WERI-Rb-1 (cell line): ENCODE measurements around the gene COL4A6.

Source experiments
- DNase-seq: peaks from one replicate; pipeline ENCODE4 v3.0.0-alpha.2; 2020
- H3K27ac ChIP-seq: fragments of 250-450 bp; sonication (Bioruptor Pico); 2 replicates; pipeline ENCODE4 v1.5.1; 2020; ENCODE audit warnings: mild to moderate bottlenecking, moderate library complexity
- H3K27me3 ChIP-seq: fragments of 250-450 bp; sonication (Bioruptor Pico); 2 replicates; pipeline ENCODE4 v1.5.1; 2021; ENCODE audit warnings: mild to moderate bottlenecking, low read depth, moderate library complexity; ENCODE audit not compliant: insufficient read depth, severe bottlenecking
- H3K36me3 ChIP-seq: fragments of 250-450 bp; sonication (Bioruptor Pico); 2 replicates; pipeline ENCODE4 v1.5.1; 2020; ENCODE audit warnings: mild to moderate bottlenecking, moderate library complexity
- H3K4me3 ChIP-seq: 2 replicates; pipeline ENCODE4 v1.5.1; 2011; ENCODE audit warnings: low read depth, mild to moderate bottlenecking, control low read depth, low read length
- H3K9me3 ChIP-seq: fragments of 250-450 bp; sonication (Bioruptor Pico); 2 replicates; pipeline ENCODE4 v1.5.1; 2021; ENCODE audit warnings: mild to moderate bottlenecking, moderate library complexity; ENCODE audit not compliant: severe bottlenecking
- CTCF ChIP-seq: IDR thresholded peaks from 2 replicates; pipeline ENCODE4 v1.5.1; 2011; ENCODE audit warnings: low read depth, mild to moderate bottlenecking, control low read depth, inconsistent platforms, low read length

COL4A6 gene

DNA sequence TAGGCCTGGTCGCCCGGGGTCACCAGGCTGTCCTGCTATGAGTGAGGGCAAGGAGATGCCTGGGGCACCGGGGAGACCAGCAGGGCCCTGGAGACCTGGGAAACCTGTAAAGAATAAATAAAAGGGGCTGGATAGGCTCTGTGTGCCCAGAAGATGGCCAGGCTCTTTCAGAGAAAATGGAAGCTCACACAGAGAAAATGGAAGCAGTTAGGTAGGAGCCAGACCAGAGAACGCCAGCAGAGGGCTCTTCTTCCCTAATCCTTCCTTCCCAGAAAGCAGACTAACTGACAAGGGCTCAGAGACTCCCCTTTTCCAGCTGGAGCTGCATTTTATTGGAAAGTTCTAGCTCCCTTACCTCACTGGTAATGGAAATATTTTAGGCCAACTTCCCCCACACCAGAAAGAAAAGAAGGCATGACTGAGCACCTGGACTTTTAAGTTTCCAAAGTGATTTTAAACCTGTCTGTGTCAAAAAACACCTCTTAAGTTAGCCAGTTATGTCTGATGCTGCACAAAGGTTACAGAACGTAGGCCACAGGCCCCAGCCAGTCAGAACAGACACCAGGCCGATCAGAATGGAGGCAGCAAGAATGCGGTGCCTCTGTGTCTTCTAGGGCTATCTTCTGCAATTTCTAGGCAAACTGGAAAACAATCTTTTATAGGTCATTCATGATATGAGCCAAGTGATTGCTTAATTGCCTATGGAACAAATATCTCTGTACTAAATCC, 272.7 kb downstream of the COL4A6 start:
- Histone ChIP-seq H3K27me3 (peaks cover 48% of the 10 kb centered on the region), H3K4me3 (no peak overlapping the region), H3K27ac (no peak overlapping the region), H3K9me3 (no peaks in the 10 kb centered on the region), H3K36me3 (no peaks in the 10 kb centered on the region)
- TF ChIP-seq CTCF: peak; percentile 66
- DNase-seq: peak; percentile 10

DNA sequence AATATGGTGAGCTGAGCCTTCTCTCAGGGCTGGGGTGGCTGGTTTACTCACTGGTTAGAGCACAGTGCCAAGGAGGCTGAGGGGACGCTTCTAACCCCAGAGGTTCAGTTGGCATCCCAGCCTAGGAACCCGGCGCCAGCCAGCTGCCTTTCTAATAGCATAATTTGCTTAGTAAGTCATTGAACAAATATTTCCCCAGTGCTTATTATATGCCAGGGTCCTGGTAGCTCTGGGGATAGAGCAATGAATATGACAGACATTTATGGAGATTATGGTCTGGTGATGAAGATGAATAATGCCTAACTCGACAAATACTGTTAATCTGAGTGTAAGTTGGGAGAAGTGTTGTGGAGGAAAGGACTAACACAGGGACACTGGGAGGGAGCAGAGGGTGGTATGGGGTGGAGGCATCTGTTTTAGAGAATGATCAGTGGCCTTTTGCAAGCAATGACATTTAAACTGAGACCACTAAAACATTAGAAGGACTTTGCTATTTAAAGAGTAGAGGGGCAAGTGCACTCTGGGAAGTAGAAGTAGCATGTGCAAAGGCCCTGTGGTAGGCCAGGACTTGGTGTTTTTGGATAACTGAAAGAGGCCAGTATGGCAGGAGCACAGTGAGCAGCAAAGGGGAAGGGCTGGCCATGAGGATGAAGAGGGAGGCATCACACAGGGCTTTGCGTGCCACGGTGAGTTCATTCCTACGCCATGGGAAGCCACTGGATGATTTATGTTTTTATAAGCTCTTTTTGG, 274.7 kb downstream of the COL4A6 start:
- TF ChIP-seq CTCF: no peak
- peaks cover 38% of the 10 kb centered on the region for H3K27me3 ChIP-seq
- no peaks in the 10 kb centered on the region for H3K9me3 ChIP-seq
- H3K4me3 ChIP-seq: no peak overlapping the region
- DNase-seq: no peak
- no peaks in the 10 kb centered on the region for H3K36me3 ChIP-seq
- H3K27ac ChIP-seq: no peak overlapping the region

DNA sequence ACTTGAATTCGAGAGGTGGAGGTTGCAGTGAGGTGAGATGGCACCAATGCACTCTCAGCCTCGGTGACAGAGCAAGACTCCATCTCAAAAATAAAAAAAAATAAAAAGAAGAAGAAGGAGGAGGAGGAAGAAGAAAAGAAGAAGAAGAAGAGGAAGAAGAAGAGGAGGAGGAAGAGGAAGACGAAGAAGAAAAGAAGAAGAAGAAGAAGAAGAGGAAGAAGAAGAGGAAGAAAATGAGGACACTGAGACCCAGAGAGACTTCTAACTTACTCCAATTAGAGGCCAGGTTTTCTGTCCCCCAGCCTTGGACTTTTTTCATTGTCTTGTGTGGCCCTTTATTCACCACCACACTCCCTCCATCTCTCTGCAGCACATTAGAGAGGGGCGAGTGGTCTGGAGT, 276.0 kb downstream of the COL4A6 start:
- H3K4me3 ChIP-seq: no peak overlapping the region
- DNase-seq: no peak
- no peaks in the 10 kb centered on the region for H3K9me3 ChIP-seq
- H3K27ac ChIP-seq: no peak overlapping the region
- no peak for TF ChIP-seq CTCF
- H3K27me3 ChIP-seq: peaks cover 37% of the 10 kb centered on the region
- H3K36me3 ChIP-seq: no peaks in the 10 kb centered on the region

GRCh38 chrX:108160309-108160708, 277.9 kb downstream of the COL4A6 start:
- Histone ChIP-seq H3K4me3 (no peak overlapping the region), H3K27ac (no peak overlapping the region), H3K36me3 (no peaks in the 10 kb centered on the region), H3K9me3 (no peaks in the 10 kb centered on the region), H3K27me3 (peaks cover 24% of the 10 kb centered on the region)
- TF ChIP-seq CTCF: no peak
- no peak for DNase-seq

DNA sequence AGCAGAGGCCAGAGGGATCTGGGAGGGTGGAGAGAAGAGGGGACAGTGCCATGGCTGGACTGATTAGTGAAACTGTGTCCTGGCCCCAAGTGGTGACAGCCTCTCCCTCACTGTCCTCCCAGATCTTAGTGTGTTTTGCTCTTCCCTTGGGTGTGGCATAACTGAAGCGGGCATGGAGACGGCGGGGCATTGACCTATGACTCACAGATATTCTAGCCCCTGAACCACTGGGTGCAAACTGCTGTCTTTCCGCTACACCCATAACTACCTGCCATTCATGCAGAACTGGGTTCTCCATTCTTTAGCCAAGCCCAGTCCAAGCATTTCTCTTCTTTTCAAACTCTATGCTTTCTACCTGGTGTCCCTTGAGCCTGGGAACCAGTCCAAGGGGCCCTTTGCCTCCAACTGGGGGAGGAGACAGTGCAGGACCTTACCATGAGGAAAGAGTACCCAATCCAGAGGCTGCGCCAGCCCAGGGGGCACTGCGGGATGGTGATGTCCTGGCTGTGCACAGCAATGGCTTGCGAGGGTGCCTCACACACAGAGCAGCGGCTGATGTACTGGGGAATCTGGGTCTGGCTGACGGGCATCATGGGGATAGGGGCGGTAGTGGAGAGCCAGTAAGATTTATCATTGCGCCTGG, 279.1 kb downstream of the COL4A6 start:
- no peak for TF ChIP-seq CTCF
- no peaks in the 10 kb centered on the region for H3K9me3 ChIP-seq
- H3K4me3 ChIP-seq: no peak overlapping the region
- peaks cover 19% of the 10 kb centered on the region for H3K27me3 ChIP-seq
- H3K36me3 ChIP-seq: no peaks in the 10 kb centered on the region
- H3K27ac ChIP-seq: no peak overlapping the region
- no peak for DNase-seq
